ENCODE data around the gene CHRNA9. TPM values are rescaled to one million over a fixed set of nuclear protein-coding genes. Genes with fewer than 3 reads are reported as not detected.

CHRNA9 gene
- total RNA-seq, 1 donor from 2014 or later, result 2.8 TPM

- no peaks in the 10 kb centered on the region for H3K36me3 ChIP-seq (ENCODE audit: insufficient read depth, low read length)
- no peak overlapping the region for H3K27ac ChIP-seq (ENCODE audit: low read depth, low read length)
- H3K79me2 ChIP-seq (ENCODE audit: insufficient read depth, low read length), result no peaks in the 10 kb centered on the region
- Mint-ChIP-seq H3K4me3 (ENCODE audit: unreplicated experiment) (no peak overlapping the region), H3K27me3 (ENCODE audit: low read depth, unreplicated experiment) (peaks cover 5% of the 10 kb centered on the region), H3K9me3 (ENCODE audit: unreplicated experiment) (peaks cover 9% of the 10 kb centered on the region), H3K36me3 (ENCODE audit: low read depth, unreplicated experiment) (peaks cover 11% of the 10 kb centered on the region), H3K27ac (ENCODE audit: unreplicated experiment) (peak overlapping the region; percentile 53), H3K4me1 (ENCODE audit: low read depth, unreplicated experiment) (peaks cover 2% of the 10 kb centered on the region)
- FAIRE-seq (no peak), DNase-seq (ENCODE audit: low read depth) (no peak)
- no peak overlapping the region for H3K4me2 ChIP-seq (ENCODE audit: low read length)
- no peaks in the 10 kb centered on the region for H3K27me3 ChIP-seq (ENCODE audit: insufficient read depth, low read length)
- no peaks in the 10 kb centered on the region for H3K9me3 ChIP-seq (ENCODE audit: insufficient read depth, low read depth, low read length)
- no peak overlapping the region for H3K9ac ChIP-seq (ENCODE audit: low read length)
- no peak overlapping the region for H2AFZ ChIP-seq (ENCODE audit: low read depth, low read length)
- H3K4me3 ChIP-seq (ENCODE audit: insufficient read depth, low read depth, low read length), result no peak overlapping the region
- no peak for TF ChIP-seq EZH2 (IDR thresholded peaks at IDR 0.05; ENCODE audit: insufficient read depth, low read length)
- H4K20me1 ChIP-seq (ENCODE audit: insufficient read depth, low read length), result no peaks in the 10 kb centered on the region
- peaks cover 8% of the 10 kb centered on the region for H3K4me1 ChIP-seq (ENCODE audit: insufficient read depth, low read length)
Measured at GRCh38 chr4:40348000-40348399, 12.9 kb downstream of the CHRNA9 start.

- peaks cover 3% of the 10 kb centered on the region for H3K9me3 Mint-ChIP-seq (ENCODE audit: unreplicated experiment)
- peaks cover 2% of the 10 kb centered on the region for H3K4me1 Mint-ChIP-seq (ENCODE audit: low read depth, unreplicated experiment)
- H3K27me3 ChIP-seq (ENCODE audit: insufficient read depth, low read length), result no peaks in the 10 kb centered on the region
- H3K4me3 Mint-ChIP-seq (ENCODE audit: unreplicated experiment), result no peak overlapping the region
- H3K36me3 ChIP-seq (ENCODE audit: insufficient read depth, low read length), result no peaks in the 10 kb centered on the region
- H3K27ac ChIP-seq (ENCODE audit: low read depth, low read length), result peak overlapping the region; percentile 36
- no peak overlapping the region for H3K27ac Mint-ChIP-seq (ENCODE audit: unreplicated experiment)
- FAIRE-seq, result no peak
- no peaks in the 10 kb centered on the region for H3K9me3 ChIP-seq (ENCODE audit: insufficient read depth, low read depth, low read length)
- peaks cover 8% of the 10 kb centered on the region for H3K4me1 ChIP-seq (ENCODE audit: insufficient read depth, low read length)
- no peaks in the 10 kb centered on the region for H4K20me1 ChIP-seq (ENCODE audit: insufficient read depth, low read length)
- peak; percentile 67 for DNase-seq (ENCODE audit: low read depth)
- no peaks in the 10 kb centered on the region for H3K79me2 ChIP-seq (ENCODE audit: insufficient read depth, low read length)
- H2AFZ ChIP-seq (ENCODE audit: low read depth, low read length), result peak overlapping the region; percentile 1
- peak overlapping the region; percentile 12 for H3K4me2 ChIP-seq (ENCODE audit: low read length)
- H3K27me3 Mint-ChIP-seq (ENCODE audit: low read depth, unreplicated experiment), result peaks cover 5% of the 10 kb centered on the region
- TF ChIP-seq EZH2 (IDR thresholded peaks at IDR 0.05; ENCODE audit: insufficient read depth, low read length) (no peak), CTCF (IDR thresholded peaks at IDR 0.05; ENCODE audit: insufficient read depth, low read depth, low read length) (no peak)
- no peak overlapping the region for H3K9ac ChIP-seq (ENCODE audit: low read length)
- H3K36me3 Mint-ChIP-seq (ENCODE audit: low read depth, unreplicated experiment), result peaks cover 8% of the 10 kb centered on the region
- no peak overlapping the region for H3K4me3 ChIP-seq (ENCODE audit: insufficient read depth, low read depth, low read length)
Measured at GRCh38 chr4:40349561-40350198, 14.5 kb downstream of the CHRNA9 start.

- H3K36me3 ChIP-seq (ENCODE audit: insufficient read depth, low read length), result no peaks in the 10 kb centered on the region
- H3K27me3 ChIP-seq (ENCODE audit: insufficient read depth, low read length), result no peaks in the 10 kb centered on the region
- Mint-ChIP-seq H3K27ac (ENCODE audit: unreplicated experiment) (no peak overlapping the region), H3K36me3 (ENCODE audit: low read depth, unreplicated experiment) (peaks cover 8% of the 10 kb centered on the region), H3K9me3 (ENCODE audit: unreplicated experiment) (peaks cover 3% of the 10 kb centered on the region), H3K4me1 (ENCODE audit: low read depth, unreplicated experiment) (peaks cover 2% of the 10 kb centered on the region), H3K4me3 (ENCODE audit: unreplicated experiment) (no peak overlapping the region), H3K27me3 (ENCODE audit: low read depth, unreplicated experiment) (peaks cover 5% of the 10 kb centered on the region)
- no peak overlapping the region for H3K4me3 ChIP-seq (ENCODE audit: insufficient read depth, low read depth, low read length)
- peaks cover 8% of the 10 kb centered on the region for H3K4me1 ChIP-seq (ENCODE audit: insufficient read depth, low read length)
- no peaks in the 10 kb centered on the region for H3K9me3 ChIP-seq (ENCODE audit: insufficient read depth, low read depth, low read length)
- no peak overlapping the region for H3K4me2 ChIP-seq (ENCODE audit: low read length)
- H4K20me1 ChIP-seq (ENCODE audit: insufficient read depth, low read length), result no peaks in the 10 kb centered on the region
- no peak overlapping the region for H3K27ac ChIP-seq (ENCODE audit: low read depth, low read length)
- DNase-seq (ENCODE audit: low read depth) (no peak), FAIRE-seq (no peak)
- no peak overlapping the region for H2AFZ ChIP-seq (ENCODE audit: low read depth, low read length)
- no peak for TF ChIP-seq EZH2 (IDR thresholded peaks at IDR 0.05; ENCODE audit: insufficient read depth, low read length)
- no peak for TF ChIP-seq CTCF (IDR thresholded peaks at IDR 0.05; ENCODE audit: insufficient read depth, low read depth, low read length)
- no peak overlapping the region for H3K9ac ChIP-seq (ENCODE audit: low read length)
- no peaks in the 10 kb centered on the region for H3K79me2 ChIP-seq (ENCODE audit: insufficient read depth, low read length)
Measured at GRCh38 chr4:40350627-40351227, 15.6 kb downstream of the CHRNA9 start.

Data from astrocyte (in vitro differentiated cells and primary cell).